SJSA1 (cell line): ENCODE measurements around the gene SFXN1. TPM values are rescaled to one million over a fixed set of nuclear protein-coding genes. Genes with fewer than 3 reads are reported as not detected.
"Not testable (repeated sequence)": the region's sequence is repeated elsewhere in the genome, so short reads cannot be mapped to it uniquely, and the experiment has no call there.

Source experiments
- DNase-seq, 2 experiments: peaks; one replicate each; pipeline ENCODE4 v3.0.0-alpha.2; 2015 to 2020; ENCODE audit warnings: low spot score in 2 of 2, low read depth in 1 of 2
- H3K27ac ChIP-seq: fragments of 250-450 bp; sonication (Bioruptor Pico); 2 replicates; pipeline ENCODE4 v1.5.1; 2020; ENCODE audit warnings: mild to moderate bottlenecking, moderate library complexity
- H3K27me3 ChIP-seq: fragments of 250-450 bp; sonication (Bioruptor Pico); replicated peaks from 2 replicates; pipeline ENCODE4 v1.5.1; 2020; ENCODE audit warnings: mild to moderate bottlenecking, moderate library complexity
- H3K36me3 ChIP-seq: fragments of 250-450 bp; sonication (Bioruptor Pico); 2 replicates; pipeline ENCODE4 v1.5.1; 2020; ENCODE audit warnings: mild to moderate bottlenecking
- H3K4me1 ChIP-seq: fragments of 250-450 bp; sonication (Bioruptor Pico); replicated peaks from 2 replicates; pipeline ENCODE4 v1.6.1; 2021; ENCODE audit warnings: mild to moderate bottlenecking
- H3K4me3 ChIP-seq: fragments of 250-450 bp; sonication (Bioruptor Pico); 2 replicates; pipeline ENCODE4 v1.5.1; 2020; ENCODE audit warnings: mild to moderate bottlenecking
- H3K9me3 ChIP-seq: fragments of 250-450 bp; sonication (Bioruptor Pico); replicated peaks from 2 replicates; pipeline ENCODE4 v1.5.1; 2020; ENCODE audit warnings: mild to moderate bottlenecking
- total RNA-seq: library from RNA; depleted of rRNA; stranded (reverse); fragments of >200 nt; shearing (Covaris generic); gene quantifications from 2 replicates; pipeline ENCODE4 v1.2.3, GENCODE V29; 2014

Gene SFXN1
- total RNA-seq, 1 experiment from 2014 or later: 207 TPM

DNA sequence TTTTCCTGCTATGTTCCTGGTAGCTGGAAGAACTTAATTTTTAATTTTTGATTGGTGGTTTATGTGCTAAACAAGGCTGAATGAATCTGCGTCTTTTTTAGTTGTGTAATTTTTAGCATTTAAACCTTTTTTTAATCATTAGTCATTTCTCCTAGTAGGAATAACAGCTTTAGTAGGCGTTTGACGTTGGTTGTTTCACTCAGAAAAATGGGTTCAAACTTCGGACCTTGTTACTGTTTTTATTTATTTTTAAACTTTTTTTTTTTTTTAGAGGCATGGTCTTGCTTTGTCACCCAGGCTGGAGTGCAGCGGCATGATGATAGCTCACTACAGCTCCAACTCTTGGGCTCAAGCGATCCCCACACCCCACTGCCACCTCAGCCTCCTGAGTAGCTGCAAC, 12.9 kb downstream of the SFXN1 start:
- Histone ChIP-seq H3K36me3 (peaks cover 80% of the 10 kb centered on the region), H3K9me3 (no peaks in the 10 kb centered on the region), H3K4me1 (peaks cover 30% of the 10 kb centered on the region), H3K4me3 (no peak overlapping the region), H3K27me3 (no peaks in the 10 kb centered on the region), H3K27ac (no peak overlapping the region)
- DNase-seq: no peak

- H3K36me3 ChIP-seq: peaks cover 78% of the 10 kb centered on the region
- no peak overlapping the region for H3K4me3 ChIP-seq
- H3K9me3 ChIP-seq: no peaks in the 10 kb centered on the region
- peak overlapping the region; percentile 79 for H3K27ac ChIP-seq
- H3K27me3 ChIP-seq: no peaks in the 10 kb centered on the region
- H3K4me1 ChIP-seq: peaks cover 30% of the 10 kb centered on the region
- no peak for DNase-seq
Observed at GRCh38 chr5:175493260-175493659, 14.9 kb downstream of the SFXN1 start.

DNA sequence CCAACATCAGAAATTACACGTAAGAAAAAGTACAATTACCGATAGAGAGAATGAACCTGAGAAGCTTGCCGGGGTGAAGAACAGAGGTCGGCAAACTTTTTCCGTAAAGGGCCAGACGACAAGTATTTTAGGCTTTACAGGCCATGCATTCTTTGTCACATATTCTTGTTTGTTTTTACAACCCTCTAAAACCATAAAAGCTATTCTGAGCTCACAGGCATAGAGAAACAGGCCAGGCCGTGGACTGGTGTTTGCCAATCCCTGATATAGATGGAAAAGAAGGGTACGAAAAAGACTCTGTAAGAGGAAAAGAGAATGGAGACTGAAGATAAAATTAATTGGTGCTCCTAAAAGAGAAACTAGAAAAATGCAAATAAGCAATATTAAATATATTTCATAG, 15.4 kb downstream of the SFXN1 start:
- peak overlapping the region; percentile 79 for H3K27ac ChIP-seq
- H3K27me3 ChIP-seq: no peaks in the 10 kb centered on the region
- H3K4me3 ChIP-seq: no peak overlapping the region
- peak; percentile 59 to 79 for DNase-seq
- H3K4me1 ChIP-seq: peaks cover 31% of the 10 kb centered on the region
- no peaks in the 10 kb centered on the region for H3K9me3 ChIP-seq
- H3K36me3 ChIP-seq: peaks cover 78% of the 10 kb centered on the region

DNA sequence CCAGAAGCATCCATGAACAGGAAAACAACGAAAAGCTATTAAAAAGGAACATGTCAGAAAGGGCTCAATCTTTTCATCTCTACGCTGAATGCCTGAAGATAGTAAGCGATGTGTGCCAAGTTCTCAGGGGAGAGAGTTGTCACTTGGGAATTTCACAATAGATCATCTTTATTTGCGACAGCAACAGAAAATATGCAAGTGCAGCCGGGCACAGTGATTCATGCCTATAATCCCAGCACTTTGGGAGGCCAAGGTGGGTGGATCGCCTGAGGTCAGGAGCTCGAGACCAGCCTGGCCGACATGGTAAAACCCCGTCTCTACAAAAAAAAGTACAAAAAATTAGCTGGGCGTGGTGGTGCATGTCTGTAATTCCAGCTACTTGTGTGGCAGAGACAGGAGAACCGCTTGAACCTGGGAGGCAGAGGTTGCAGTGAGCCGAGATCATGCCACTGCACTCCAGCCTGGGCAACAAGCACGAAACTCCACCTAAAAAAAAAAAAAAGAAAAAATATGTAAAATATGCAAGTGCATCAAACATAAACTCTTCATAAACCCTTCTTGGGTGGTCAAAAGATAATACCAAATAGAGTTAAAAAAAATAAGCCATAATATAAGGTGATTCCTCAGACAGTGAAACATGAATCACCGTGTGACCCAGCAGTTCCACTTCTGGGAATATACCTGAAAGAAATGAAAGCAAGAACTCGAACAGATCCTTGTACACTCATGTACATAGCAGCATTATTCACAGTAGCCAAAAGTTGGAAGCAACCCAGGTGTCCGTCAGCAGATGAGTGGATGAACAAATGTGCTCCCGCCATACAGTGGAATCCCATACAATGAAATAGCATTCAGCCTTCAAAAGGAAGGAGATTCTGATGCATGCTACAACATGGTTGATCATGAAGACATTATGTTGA, 16.2 kb downstream of the SFXN1 start:
- peak; percentile 90 to 94 for DNase-seq
- no peak overlapping the region for H3K4me3 ChIP-seq
- no peaks in the 10 kb centered on the region for H3K9me3 ChIP-seq
- H3K36me3 ChIP-seq: peaks cover 76% of the 10 kb centered on the region
- H3K4me1 ChIP-seq: peaks cover 37% of the 10 kb centered on the region
- peak overlapping the region; percentile 79 for H3K27ac ChIP-seq
- H3K27me3 ChIP-seq: no peaks in the 10 kb centered on the region

- H3K4me1 ChIP-seq: peaks cover 9% of the 10 kb centered on the region; the same call in 1 of the 2 replicates
- H3K27ac ChIP-seq: no peak overlapping the region
- peaks cover 80% of the 10 kb centered on the region for H3K36me3 ChIP-seq
- DNase-seq: no peak
- no peaks in the 10 kb centered on the region for H3K9me3 ChIP-seq
- no peak overlapping the region for H3K4me3 ChIP-seq
- H3K27me3 ChIP-seq: no peaks in the 10 kb centered on the region
Observed at GRCh38 chr5:175501759-175502158, 23.4 kb downstream of the SFXN1 start.

GRCh38 chr5:175507671-175508070, 29.3 kb downstream of the SFXN1 start:
- not testable (repeated sequence) for H3K27ac ChIP-seq, H3K4me3 ChIP-seq, H3K27me3 ChIP-seq, DNase-seq, H3K9me3 ChIP-seq, H3K4me1 ChIP-seq
- peaks cover 86% of the 10 kb centered on the region for H3K36me3 ChIP-seq

DNA sequence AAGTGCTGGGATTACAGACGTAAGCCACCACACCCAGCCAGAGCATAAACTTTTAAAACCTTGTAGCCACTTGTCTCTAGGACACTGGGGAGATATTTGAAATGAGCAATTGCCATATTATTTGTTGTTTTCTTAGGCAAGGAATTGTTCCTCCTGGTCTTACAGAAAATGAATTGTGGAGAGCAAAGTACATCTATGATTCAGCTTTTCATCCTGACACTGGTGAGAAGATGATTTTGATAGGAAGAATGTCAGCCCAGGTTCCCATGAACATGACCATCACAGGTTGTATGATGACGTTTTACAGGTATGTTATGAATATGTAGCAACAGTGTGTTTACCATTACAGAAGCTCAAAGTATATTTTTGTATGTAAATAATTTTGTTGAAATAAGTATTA, 30.5 kb downstream of the SFXN1 start:
- H3K9me3 ChIP-seq: no peaks in the 10 kb centered on the region; the same call in 1 of the 2 replicates
- H3K27ac ChIP-seq: no peak overlapping the region
- peaks cover 88% of the 10 kb centered on the region for H3K36me3 ChIP-seq
- H3K27me3 ChIP-seq: no peaks in the 10 kb centered on the region
- H3K4me1 ChIP-seq: no peaks in the 10 kb centered on the region
- no peak for DNase-seq
- no peak overlapping the region for H3K4me3 ChIP-seq

DNA sequence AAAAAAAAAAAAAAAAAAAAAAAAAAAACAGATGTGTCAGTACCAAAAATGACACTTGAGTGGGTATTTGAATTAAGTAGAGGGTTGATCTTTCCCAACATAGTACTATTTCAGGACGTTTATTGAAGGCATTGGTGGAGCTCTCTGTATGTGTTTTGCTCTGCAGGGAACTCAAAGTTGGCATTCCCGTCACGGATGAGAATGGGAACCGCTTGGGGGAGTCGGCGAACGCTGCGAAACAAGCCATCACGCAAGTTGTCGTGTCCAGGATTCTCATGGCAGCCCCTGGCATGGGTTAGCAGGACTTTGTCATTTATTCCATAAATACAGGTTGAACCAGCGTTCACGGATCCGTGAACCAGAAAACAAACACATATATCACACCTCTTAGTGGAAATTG, 34.9 kb downstream of the SFXN1 start:
- Histone ChIP-seq H3K9me3 (no peaks in the 10 kb centered on the region; the same call in 1 of the 2 replicates), H3K36me3 (peaks cover 100% of the 10 kb centered on the region), H3K4me1 (peaks cover 17% of the 10 kb centered on the region), H3K27me3 (no peaks in the 10 kb centered on the region), H3K4me3 (no peak overlapping the region), H3K27ac (no peak overlapping the region)
- no peak for DNase-seq

- Histone ChIP-seq H3K36me3 (peaks cover 100% of the 10 kb centered on the region), H3K27ac (no peak overlapping the region), H3K4me3 (no peak overlapping the region), H3K27me3 (no peaks in the 10 kb centered on the region), H3K4me1 (peaks cover 20% of the 10 kb centered on the region), H3K9me3 (no peaks in the 10 kb centered on the region; the same call in 1 of the 2 replicates)
- DNase-seq: no peak
Observed at GRCh38 chr5:175513726-175514125, 35.4 kb downstream of the SFXN1 start.

- Histone ChIP-seq H3K27ac (peak overlapping the region; percentile 7), H3K9me3 (no peaks in the 10 kb centered on the region), H3K27me3 (no peaks in the 10 kb centered on the region), H3K4me1 (peaks cover 20% of the 10 kb centered on the region), H3K4me3 (no peak overlapping the region), H3K36me3 (peaks cover 98% of the 10 kb centered on the region)
- peak in 1 of 2 experiments; percentile 27 for DNase-seq
Observed at GRCh38 chr5:175516933-175517823, 38.8 kb downstream of the SFXN1 start.

DNA sequence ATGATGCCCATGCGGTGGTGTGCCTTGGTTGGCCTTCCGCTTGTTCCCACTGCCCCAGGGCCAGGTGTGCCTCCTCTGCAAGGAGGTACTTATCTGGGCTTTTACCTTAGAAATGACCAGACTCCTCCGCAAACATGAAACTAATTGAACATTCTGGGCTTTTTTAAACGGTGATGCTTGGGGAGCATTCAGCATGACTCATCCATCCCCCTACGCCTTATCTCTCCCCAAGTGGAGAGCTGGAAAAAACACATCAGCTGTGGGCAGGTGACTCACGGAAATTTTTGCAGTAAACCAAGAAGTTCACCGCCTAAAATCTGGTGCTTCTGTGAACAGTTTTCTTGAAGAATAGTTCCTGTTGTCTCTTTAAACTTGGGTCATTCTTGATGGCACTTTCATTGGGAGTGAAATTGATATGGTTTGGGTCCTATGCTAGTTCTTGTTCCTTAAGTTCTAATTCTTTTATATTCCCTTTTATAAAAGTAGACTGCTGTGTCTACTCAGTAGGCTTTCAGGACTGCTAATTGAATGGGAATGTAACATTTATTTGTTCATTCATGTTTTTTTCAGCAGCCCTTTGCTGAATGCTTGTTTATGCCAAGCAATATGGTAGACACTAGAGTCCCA, 39.6 kb downstream of the SFXN1 start:
- Histone ChIP-seq H3K4me3 (no peak overlapping the region), H3K36me3 (peaks cover 98% of the 10 kb centered on the region), H3K9me3 (no peaks in the 10 kb centered on the region), H3K27me3 (no peaks in the 10 kb centered on the region), H3K27ac (peak overlapping the region; percentile 7), H3K4me1 (peaks cover 20% of the 10 kb centered on the region)
- DNase-seq: peak; percentile 53 to 68

GRCh38 chr5:175519006-175519405, 40.6 kb downstream of the SFXN1 start:
- Histone ChIP-seq H3K9me3 (no peaks in the 10 kb centered on the region), H3K36me3 (peaks cover 96% of the 10 kb centered on the region), H3K4me3 (no peak overlapping the region), H3K27me3 (no peaks in the 10 kb centered on the region), H3K27ac (no peak overlapping the region), H3K4me1 (peaks cover 20% of the 10 kb centered on the region)
- no peak for DNase-seq

DNA sequence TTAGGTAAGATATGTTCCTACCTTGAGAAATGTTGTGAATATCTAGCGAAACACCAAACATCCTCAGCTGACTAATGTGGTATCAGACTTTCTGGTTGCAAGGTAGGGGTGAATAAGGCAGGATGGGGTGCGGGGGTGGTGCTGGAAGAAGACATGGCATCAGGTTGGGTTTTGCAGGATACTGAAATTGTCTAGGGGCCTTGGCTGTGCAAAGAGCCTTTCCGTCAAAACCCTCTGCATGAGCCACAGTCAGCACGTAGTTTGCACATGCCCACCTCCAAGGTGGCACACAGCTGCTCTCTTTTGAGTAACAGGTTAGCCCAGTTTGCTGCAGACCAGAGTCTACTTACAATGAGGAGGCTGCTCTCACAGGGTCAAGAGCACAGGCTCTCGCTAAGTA, 42.0 kb downstream of the SFXN1 start:
- peak in 1 of 2 experiments; percentile 41 for DNase-seq
- no peak overlapping the region for H3K4me3 ChIP-seq
- no peaks in the 10 kb centered on the region for H3K9me3 ChIP-seq
- H3K4me1 ChIP-seq: peaks cover 20% of the 10 kb centered on the region
- H3K27me3 ChIP-seq: no peaks in the 10 kb centered on the region
- peaks cover 95% of the 10 kb centered on the region for H3K36me3 ChIP-seq
- H3K27ac ChIP-seq: no peak overlapping the region
